ENCODE results near the gene CXCL1.

Gene CXCL1

DNA sequence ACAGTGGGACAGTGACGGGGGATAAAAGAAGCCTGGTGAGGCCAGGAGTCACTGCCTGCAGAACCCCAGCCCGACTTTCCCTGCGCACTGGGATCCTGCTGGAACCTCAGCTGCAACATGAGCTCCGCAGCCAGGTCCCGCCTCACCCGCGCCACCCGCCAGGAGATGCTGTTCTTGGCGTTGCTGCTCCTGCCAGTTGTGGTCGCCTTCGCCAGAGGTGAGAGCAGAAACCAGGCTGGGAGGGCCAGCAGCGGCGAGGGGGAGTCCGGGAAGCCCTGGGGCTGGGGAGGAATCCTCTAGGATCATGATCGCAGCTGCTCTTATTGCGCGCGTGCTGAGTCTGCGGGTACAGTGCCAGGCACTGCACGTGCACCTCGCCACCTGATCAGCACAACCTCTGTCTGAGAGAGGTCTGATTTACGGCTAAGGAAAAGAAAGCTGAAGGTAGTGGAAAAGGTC, 15.9 kb upstream of the CXCL1 start, which contains the start of gene PF4V1:
PF4V1 (plus strand) TSS at position 51 of the 459 bp plus-strand sequence; CDS start at position 118, 67 bp downstream.
- Histone ChIP-seq H3K9ac (ENCODE audit: low read length) (no peak within 1 kb of the TSS), H3K79me2 (ENCODE audit: low read length) (no peaks in the 10 kb centered on the region), H3K4me3 (ENCODE audit: low read length) (no peak within 1 kb of the TSS), H3K27ac (ENCODE audit: low read length) (no peak within 1 kb of the TSS), H3K9me3 (replicated peaks; ENCODE audit: insufficient read depth, low read length) (no peaks in the 10 kb centered on the region), H3K9me2 (replicated peaks; ENCODE audit: insufficient read depth, low read length) (no peaks in the 10 kb centered on the region), H2AFZ (ENCODE audit: low read length) (no peak within 1 kb of the TSS), H3F3A (ENCODE audit: insufficient read depth, low read length) (no peaks in the 10 kb centered on the region), H3K27me3 (replicated peaks; ENCODE audit: insufficient read depth, low read length) (no peaks in the 10 kb centered on the region), H3K4me2 (ENCODE audit: low read depth, low read length) (no peak within 1 kb of the TSS), H3K36me3 (replicated peaks; ENCODE audit: insufficient read depth, low read length) (no peaks in the 10 kb centered on the region), H4K20me1 (ENCODE audit: insufficient read depth, low read length) (no peaks in the 10 kb centered on the region), H3K4me1 (ENCODE audit: low read length) (no peaks in the 10 kb centered on the region)
- no peak for DNase-seq
- no peak for TF ChIP-seq EZH2 (optimal IDR thresholded peaks at IDR 0.05; ENCODE audit: low read depth, low read length)
- TF ChIP-seq EZH2phosphoT487 (IDR thresholded peaks at IDR 0.05; ENCODE audit: low read length) = no peak

DNA sequence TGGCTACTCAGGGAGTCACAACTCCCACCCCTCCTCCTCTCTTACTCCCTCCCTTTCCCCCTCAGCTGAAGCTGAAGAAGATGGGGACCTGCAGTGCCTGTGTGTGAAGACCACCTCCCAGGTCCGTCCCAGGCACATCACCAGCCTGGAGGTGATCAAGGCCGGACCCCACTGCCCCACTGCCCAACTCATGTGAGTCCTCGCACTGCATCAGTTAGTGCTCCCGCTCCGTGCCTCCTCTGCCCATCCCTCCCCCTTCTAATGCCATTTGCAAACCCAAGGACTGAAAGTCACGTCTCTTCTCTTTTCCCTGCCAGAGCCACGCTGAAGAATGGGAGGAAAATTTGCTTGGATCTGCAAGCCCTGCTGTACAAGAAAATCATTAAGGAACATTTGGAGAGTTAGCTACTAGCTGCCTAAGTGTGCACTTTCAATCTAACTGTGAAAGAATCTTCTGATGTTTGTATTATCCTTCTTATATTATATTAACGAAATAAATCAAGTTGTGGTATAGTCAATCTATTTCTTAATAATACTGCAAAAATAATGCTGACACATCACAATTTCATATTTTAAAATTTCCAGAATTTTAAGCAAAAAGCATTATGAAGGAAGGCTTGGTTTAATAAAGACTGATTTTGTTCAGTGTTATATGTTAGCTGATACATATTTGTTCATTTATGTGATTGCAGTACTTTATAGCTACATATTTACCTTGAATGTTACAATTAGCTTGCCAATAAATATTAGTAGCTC, 15.3 kb upstream of the CXCL1 start:
- no peaks in the 10 kb centered on the region for H3K36me3 ChIP-seq (replicated peaks; ENCODE audit: insufficient read depth, low read length)
- no peak for DNase-seq
- H3K9ac ChIP-seq (ENCODE audit: low read length) = no peak overlapping the region
- no peaks in the 10 kb centered on the region for H3K27me3 ChIP-seq (replicated peaks; ENCODE audit: insufficient read depth, low read length)
- H3K4me1 ChIP-seq (ENCODE audit: low read length) = no peaks in the 10 kb centered on the region
- H3K27ac ChIP-seq (ENCODE audit: low read length) = no peak overlapping the region
- no peak overlapping the region for H3K4me2 ChIP-seq (ENCODE audit: low read depth, low read length)
- H3K9me2 ChIP-seq (replicated peaks; ENCODE audit: insufficient read depth, low read length) = no peaks in the 10 kb centered on the region
- no peaks in the 10 kb centered on the region for H3K79me2 ChIP-seq (ENCODE audit: low read length)
- H4K20me1 ChIP-seq (ENCODE audit: insufficient read depth, low read length) = no peaks in the 10 kb centered on the region
- TF ChIP-seq EZH2phosphoT487 (IDR thresholded peaks at IDR 0.05; ENCODE audit: low read length) (no peak), CTCF (IDR thresholded peaks at IDR 0.05; ENCODE audit: low read length) (no peak), EZH2 (optimal IDR thresholded peaks at IDR 0.05; ENCODE audit: low read depth, low read length) (no peak)
- H3F3A ChIP-seq (ENCODE audit: insufficient read depth, low read length) = no peaks in the 10 kb centered on the region
- no peak overlapping the region for H3K4me3 ChIP-seq (ENCODE audit: low read length)
- H2AFZ ChIP-seq (ENCODE audit: low read length) = no peak overlapping the region
- H3K9me3 ChIP-seq (replicated peaks; ENCODE audit: insufficient read depth, low read length) = no peaks in the 10 kb centered on the region

DNA sequence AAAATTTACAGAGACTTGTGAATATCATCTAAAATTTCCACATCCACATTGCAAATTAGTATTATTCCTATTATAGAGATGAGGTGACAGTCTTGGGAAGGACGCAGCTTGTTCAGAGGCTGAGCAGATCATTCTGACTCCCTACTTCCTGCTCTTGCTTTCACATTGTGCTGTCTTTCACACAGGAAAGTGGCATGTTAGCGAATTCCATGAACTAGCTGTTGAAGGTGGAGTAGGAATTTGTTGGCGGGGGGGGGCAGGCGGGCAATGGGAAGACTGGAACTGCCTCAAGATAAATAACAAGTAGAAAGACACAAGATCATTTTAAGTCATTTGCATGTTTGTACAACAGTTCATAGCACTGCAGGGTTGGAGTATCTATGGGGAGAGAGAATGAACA, 13.8 kb upstream of the CXCL1 start:
- no peak for DNase-seq
- Histone ChIP-seq H3K27ac (ENCODE audit: low read length) (no peak overlapping the region), H3K9ac (ENCODE audit: low read length) (no peak overlapping the region), H3K4me1 (ENCODE audit: low read length) (no peaks in the 10 kb centered on the region), H3K4me2 (ENCODE audit: low read depth, low read length) (no peak overlapping the region), H3K9me2 (replicated peaks; ENCODE audit: insufficient read depth, low read length) (no peaks in the 10 kb centered on the region), H4K20me1 (ENCODE audit: insufficient read depth, low read length) (no peaks in the 10 kb centered on the region), H3F3A (ENCODE audit: insufficient read depth, low read length) (no peaks in the 10 kb centered on the region), H3K36me3 (replicated peaks; ENCODE audit: insufficient read depth, low read length) (no peaks in the 10 kb centered on the region), H3K4me3 (ENCODE audit: low read length) (no peak overlapping the region), H3K27me3 (replicated peaks; ENCODE audit: insufficient read depth, low read length) (no peaks in the 10 kb centered on the region), H3K79me2 (ENCODE audit: low read length) (no peaks in the 10 kb centered on the region), H3K9me3 (replicated peaks; ENCODE audit: insufficient read depth, low read length) (no peaks in the 10 kb centered on the region), H2AFZ (ENCODE audit: low read length) (no peak overlapping the region)
- TF ChIP-seq CTCF (IDR thresholded peaks at IDR 0.05; ENCODE audit: low read length) = no peak
- no peak for TF ChIP-seq EZH2 (optimal IDR thresholded peaks at IDR 0.05; ENCODE audit: low read depth, low read length)
- TF ChIP-seq EZH2phosphoT487 (IDR thresholded peaks at IDR 0.05; ENCODE audit: low read length) = no peak

DNA sequence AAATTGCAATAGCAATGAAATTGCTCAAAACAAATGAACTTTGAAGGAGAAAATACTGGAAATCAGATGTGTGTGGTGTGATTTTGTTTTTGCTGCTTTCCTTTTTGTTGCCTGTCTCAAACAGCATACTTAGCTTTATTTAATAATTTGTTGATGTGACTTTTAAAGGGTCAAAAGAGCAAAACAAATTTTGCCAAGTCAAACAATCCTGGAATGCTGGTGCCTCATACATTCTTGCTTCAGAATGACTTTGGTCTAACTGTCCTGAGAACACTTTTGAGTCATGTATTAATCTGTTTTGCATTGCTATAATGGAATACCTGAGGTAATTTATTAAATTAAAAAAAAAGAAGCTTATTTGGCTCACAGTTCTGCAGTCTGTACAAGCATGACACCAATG, 12.7 kb upstream of the CXCL1 start:
- no peaks in the 10 kb centered on the region for H3K4me1 ChIP-seq (ENCODE audit: low read length)
- H2AFZ ChIP-seq (ENCODE audit: low read length) = no peak overlapping the region
- no peak overlapping the region for H3K4me2 ChIP-seq (ENCODE audit: low read depth, low read length)
- H3K27ac ChIP-seq (ENCODE audit: low read length) = no peak overlapping the region
- no peaks in the 10 kb centered on the region for H3K27me3 ChIP-seq (replicated peaks; ENCODE audit: insufficient read depth, low read length)
- no peaks in the 10 kb centered on the region for H3K79me2 ChIP-seq (ENCODE audit: low read length)
- no peaks in the 10 kb centered on the region for H3K9me2 ChIP-seq (replicated peaks; ENCODE audit: insufficient read depth, low read length)
- H3K4me3 ChIP-seq (ENCODE audit: low read length) = no peak overlapping the region
- H3K9ac ChIP-seq (ENCODE audit: low read length) = no peak overlapping the region
- no peaks in the 10 kb centered on the region for H3K36me3 ChIP-seq (replicated peaks; ENCODE audit: insufficient read depth, low read length)
- H4K20me1 ChIP-seq (ENCODE audit: insufficient read depth, low read length) = no peaks in the 10 kb centered on the region
- no peaks in the 10 kb centered on the region for H3K9me3 ChIP-seq (replicated peaks; ENCODE audit: insufficient read depth, low read length)
- no peaks in the 10 kb centered on the region for H3F3A ChIP-seq (ENCODE audit: insufficient read depth, low read length)
- TF ChIP-seq EZH2 (optimal IDR thresholded peaks at IDR 0.05; ENCODE audit: low read depth, low read length) (no peak), CTCF (IDR thresholded peaks at IDR 0.05; ENCODE audit: low read length) (no peak), EZH2phosphoT487 (IDR thresholded peaks at IDR 0.05; ENCODE audit: low read length) (no peak)
- DNase-seq = no peak
